HL-60 (cell line): ENCODE data around the gene PNLIPRP1.

Experiments used
- DNase-seq, 2 experiments: peaks; one replicate each; pipeline ENCODE4 v3.0.0-alpha.2; 2010 to 2020; ENCODE audit warnings: low read depth in 1 of 2, low spot score in 1 of 2
- H3K27ac ChIP-seq: fragments of 250-450 bp; sonication (Bioruptor Pico); replicated peaks from 2 replicates; pipeline ENCODE4 v1.5.1; 2020; ENCODE audit warnings: mild to moderate bottlenecking, moderate library complexity
- H3K27me3 ChIP-seq: fragments of 250-450 bp; sonication (Bioruptor Pico); 2 replicates; pipeline ENCODE4 v1.5.1; 2021; ENCODE audit warnings: mild to moderate bottlenecking, moderate library complexity; ENCODE audit not compliant: insufficient read depth, poor library complexity, severe bottlenecking
- H3K4me3 ChIP-seq: replicated peaks from 2 replicates; pipeline ENCODE4 v1.5.1; 2011; ENCODE audit warnings: mild to moderate bottlenecking, control low read depth, low read length; ENCODE audit not compliant: insufficient read depth
- GABPA ChIP-seq: IDR thresholded peaks from 2 replicates; pipeline ENCODE4 v1.6.1; 2012; ENCODE audit warnings: low read depth
- POLR2AphosphoS5 ChIP-seq: IDR thresholded peaks from 2 replicates; pipeline ENCODE4 v1.6.1; 2012; ENCODE audit warnings: low read depth
- SPI1 ChIP-seq: IDR thresholded peaks from 2 replicates; pipeline ENCODE4 v1.6.1; 2012; ENCODE audit warnings: low read depth, mild to moderate bottlenecking, borderline replicate concordance
- TF ChIP-seq, protein P1 (sequence below): IDR thresholded peaks from 2 replicates; pipeline ENCODE4 v1.6.1; 2012; ENCODE audit warnings: low read depth; ENCODE audit not compliant: insufficient replicate concordance
- TF ChIP-seq, protein P2 (sequence below): IDR thresholded peaks from one replicate; pipeline ENCODE4 v1.5.1; 2011; ENCODE audit warnings: low read length, control low read depth, inconsistent platforms; ENCODE audit not compliant: insufficient read depth

The PNLIPRP1 gene

DNA sequence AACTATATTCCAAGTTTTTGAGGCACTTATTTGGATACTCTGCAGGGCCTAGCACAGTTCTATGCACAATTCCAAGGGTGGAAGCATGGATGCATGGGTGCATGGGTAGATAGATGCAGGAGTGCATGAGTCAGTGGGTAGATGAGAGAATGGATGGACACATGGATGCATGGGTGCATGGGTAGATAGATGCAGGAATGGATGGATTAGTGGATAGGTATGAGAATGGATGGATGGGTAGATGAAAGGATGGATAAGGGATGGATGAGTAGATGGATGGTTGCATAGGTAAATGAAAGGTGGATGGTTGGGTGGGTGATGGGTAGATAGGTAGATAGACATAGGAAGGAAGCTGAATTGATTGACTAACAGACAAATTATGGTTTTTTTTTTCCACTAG lies 45.6 kb downstream of the PNLIPRP1 start:
- DNase-seq, result no peak
- TF ChIP-seq, protein P1, sequence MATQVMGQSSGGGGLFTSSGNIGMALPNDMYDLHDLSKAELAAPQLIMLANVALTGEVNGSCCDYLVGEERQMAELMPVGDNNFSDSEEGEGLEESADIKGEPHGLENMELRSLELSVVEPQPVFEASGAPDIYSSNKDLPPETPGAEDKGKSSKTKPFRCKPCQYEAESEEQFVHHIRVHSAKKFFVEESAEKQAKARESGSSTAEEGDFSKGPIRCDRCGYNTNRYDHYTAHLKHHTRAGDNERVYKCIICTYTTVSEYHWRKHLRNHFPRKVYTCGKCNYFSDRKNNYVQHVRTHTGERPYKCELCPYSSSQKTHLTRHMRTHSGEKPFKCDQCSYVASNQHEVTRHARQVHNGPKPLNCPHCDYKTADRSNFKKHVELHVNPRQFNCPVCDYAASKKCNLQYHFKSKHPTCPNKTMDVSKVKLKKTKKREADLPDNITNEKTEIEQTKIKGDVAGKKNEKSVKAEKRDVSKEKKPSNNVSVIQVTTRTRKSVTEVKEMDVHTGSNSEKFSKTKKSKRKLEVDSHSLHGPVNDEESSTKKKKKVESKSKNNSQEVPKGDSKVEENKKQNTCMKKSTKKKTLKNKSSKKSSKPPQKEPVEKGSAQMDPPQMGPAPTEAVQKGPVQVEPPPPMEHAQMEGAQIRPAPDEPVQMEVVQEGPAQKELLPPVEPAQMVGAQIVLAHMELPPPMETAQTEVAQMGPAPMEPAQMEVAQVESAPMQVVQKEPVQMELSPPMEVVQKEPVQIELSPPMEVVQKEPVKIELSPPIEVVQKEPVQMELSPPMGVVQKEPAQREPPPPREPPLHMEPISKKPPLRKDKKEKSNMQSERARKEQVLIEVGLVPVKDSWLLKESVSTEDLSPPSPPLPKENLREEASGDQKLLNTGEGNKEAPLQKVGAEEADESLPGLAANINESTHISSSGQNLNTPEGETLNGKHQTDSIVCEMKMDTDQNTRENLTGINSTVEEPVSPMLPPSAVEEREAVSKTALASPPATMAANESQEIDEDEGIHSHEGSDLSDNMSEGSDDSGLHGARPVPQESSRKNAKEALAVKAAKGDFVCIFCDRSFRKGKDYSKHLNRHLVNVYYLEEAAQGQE, result no peak
- TF ChIP-seq, protein P2, sequence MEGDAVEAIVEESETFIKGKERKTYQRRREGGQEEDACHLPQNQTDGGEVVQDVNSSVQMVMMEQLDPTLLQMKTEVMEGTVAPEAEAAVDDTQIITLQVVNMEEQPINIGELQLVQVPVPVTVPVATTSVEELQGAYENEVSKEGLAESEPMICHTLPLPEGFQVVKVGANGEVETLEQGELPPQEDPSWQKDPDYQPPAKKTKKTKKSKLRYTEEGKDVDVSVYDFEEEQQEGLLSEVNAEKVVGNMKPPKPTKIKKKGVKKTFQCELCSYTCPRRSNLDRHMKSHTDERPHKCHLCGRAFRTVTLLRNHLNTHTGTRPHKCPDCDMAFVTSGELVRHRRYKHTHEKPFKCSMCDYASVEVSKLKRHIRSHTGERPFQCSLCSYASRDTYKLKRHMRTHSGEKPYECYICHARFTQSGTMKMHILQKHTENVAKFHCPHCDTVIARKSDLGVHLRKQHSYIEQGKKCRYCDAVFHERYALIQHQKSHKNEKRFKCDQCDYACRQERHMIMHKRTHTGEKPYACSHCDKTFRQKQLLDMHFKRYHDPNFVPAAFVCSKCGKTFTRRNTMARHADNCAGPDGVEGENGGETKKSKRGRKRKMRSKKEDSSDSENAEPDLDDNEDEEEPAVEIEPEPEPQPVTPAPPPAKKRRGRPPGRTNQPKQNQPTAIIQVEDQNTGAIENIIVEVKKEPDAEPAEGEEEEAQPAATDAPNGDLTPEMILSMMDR, result no peak
- no peak for TF ChIP-seq POLR2AphosphoS5
- Histone ChIP-seq H3K27ac (no peak overlapping the region), H3K27me3 (no peaks in the 10 kb centered on the region), H3K4me3 (no peak overlapping the region)

DNA sequence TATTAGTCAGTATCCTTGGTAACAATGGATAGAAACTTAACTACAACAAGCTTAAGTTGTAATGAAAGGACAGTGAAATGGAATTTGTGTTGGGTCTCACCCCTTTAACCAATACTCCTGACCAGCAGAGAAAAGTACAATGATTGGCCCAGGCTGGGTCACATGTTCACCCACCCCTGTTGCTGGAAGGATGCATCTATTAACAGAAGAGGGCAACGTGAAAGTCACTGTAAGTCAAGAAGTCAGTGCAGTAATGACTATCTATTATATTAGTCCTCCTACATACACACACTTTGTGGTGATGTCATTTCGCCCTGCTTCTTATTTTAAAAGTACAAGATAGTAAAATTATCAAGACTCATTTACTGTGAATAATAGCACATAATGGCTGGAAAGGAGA lies 46.2 kb downstream of the PNLIPRP1 start:
- DNase-seq, result no peak
- H3K4me3 ChIP-seq, result no peak overlapping the region
- TF ChIP-seq SPI1 (no peak), GABPA (no peak), POLR2AphosphoS5 (no peak)
- H3K27ac ChIP-seq, result no peak overlapping the region
- H3K27me3 ChIP-seq, result no peaks in the 10 kb centered on the region

DNA sequence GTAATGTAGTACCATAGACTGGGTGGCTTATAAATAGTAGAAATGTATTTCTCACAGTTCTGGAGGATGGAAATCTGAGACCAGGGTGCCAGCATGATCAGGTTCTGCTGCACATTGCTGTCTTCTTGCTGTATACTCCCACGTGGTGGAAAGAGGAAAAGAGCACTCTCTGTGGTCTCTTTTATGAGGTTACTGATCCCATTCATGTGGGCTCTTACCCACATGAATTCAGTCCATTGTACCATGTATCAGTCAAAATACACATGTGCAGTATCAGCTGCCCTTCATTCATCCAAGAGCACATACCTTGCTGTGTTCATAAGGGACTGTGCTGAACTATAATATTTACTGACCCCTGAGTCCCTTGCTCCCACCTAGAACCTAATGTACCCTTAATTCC lies 47.1 kb downstream of the PNLIPRP1 start:
- TF ChIP-seq, protein P1, result no peak
- TF ChIP-seq GABPA (no peak), POLR2AphosphoS5 (no peak), SPI1 (no peak)
- TF ChIP-seq, protein P2, result no peak
- no peaks in the 10 kb centered on the region for H3K27me3 ChIP-seq
- no peak overlapping the region for H3K27ac ChIP-seq
- no peak for DNase-seq
- no peak overlapping the region for H3K4me3 ChIP-seq

DNA sequence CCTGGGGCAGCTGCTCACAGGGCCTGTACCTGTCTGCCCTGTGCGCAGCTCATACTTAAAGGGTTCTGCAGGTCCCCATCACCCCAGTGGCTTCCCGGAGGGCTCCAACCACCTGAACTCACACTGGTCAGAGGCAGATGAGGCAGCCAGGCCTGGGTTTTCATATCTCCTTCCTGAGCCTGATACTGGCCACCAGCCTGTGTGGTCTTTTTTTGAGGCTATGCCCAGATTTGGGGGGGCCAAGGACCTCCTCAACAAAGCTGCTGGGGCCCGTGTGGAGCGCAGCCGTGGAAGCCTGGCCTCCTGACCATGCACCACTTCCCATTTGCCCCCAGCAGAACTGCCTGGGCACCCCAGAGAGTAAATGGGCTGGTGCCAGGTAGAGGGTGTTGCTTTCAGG lies 55.7 kb downstream of the PNLIPRP1 start:
- Histone ChIP-seq H3K4me3 (no peak overlapping the region), H3K27ac (no peak overlapping the region), H3K27me3 (no peaks in the 10 kb centered on the region)
- TF ChIP-seq, protein P1, result no peak
- TF ChIP-seq, protein P2, result no peak
- TF ChIP-seq GABPA, result no peak
- no peak for TF ChIP-seq SPI1
- no peak for TF ChIP-seq POLR2AphosphoS5
- no peak for DNase-seq
